Activated CD4-positive, alpha-beta T cell treated with anti-CD3 and anti-CD28 coated beads for 1 hour (primary cell): ENCODE results near the gene MAZ.

Source experiments
- DNase-seq: peaks from one replicate; pipeline ENCODE4 v3.0.0-alpha.2; 2020

Gene MAZ

GRCh38 chr16:29858149-29858849 is 52.0 kb downstream of the MAZ start:
- no peak for DNase-seq

- no peak for DNase-seq
Measured at GRCh38 chr16:29858974-29859373, 52.6 kb downstream of the MAZ start.

GRCh38 chr16:29860218-29860617 is 53.9 kb downstream of the MAZ start:
- no peak for DNase-seq
